Nephron (organoid): ENCODE data around the gene PPP4R1.
A peak's percentile ranks its signal among the peaks of the same experiment; 100 is the strongest.

ENCODE experiments used
- H3K27ac Mint-ChIP-seq, 3 experiments: 2 replicates each; pipeline ENCODE4 v1.8.0; 2020; ENCODE audit warnings: mixed read lengths in 3 of 3, mild to moderate bottlenecking in 2 of 3, moderate library complexity in 1 of 3
- H3K27me3 Mint-ChIP-seq: 2 replicates; pipeline ENCODE4 v1.8.0; 2021; ENCODE audit warnings: low read depth, mild to moderate bottlenecking, moderate library complexity, mixed read lengths
- H3K36me3 Mint-ChIP-seq: 2 replicates; pipeline ENCODE4 v1.8.0; 2020; ENCODE audit warnings: low read depth, mixed read lengths
- H3K4me1 Mint-ChIP-seq: 2 replicates; pipeline ENCODE4 v1.8.0; 2020; ENCODE audit warnings: mixed read lengths
- H3K4me3 Mint-ChIP-seq, 3 experiments: 2 replicates each; pipeline ENCODE4 v1.8.0; 2020; ENCODE audit warnings: mild to moderate bottlenecking in 3 of 3, mixed read lengths in 3 of 3, moderate library complexity in 2 of 3
- H3K9me3 Mint-ChIP-seq: 2 replicates; pipeline ENCODE4 v1.8.0; 2020; ENCODE audit warnings: mixed read lengths
- TF ChIP-seq, protein P1 (sequence below), 3 experiments: fragments of 200-600 bp; sonication (generic); IDR thresholded peaks; one replicate each; pipeline ENCODE4 v1.5.0; 2021; ENCODE audit warnings: antibody characterized with exemption in 3 of 3; ENCODE audit not compliant: unreplicated experiment in 3 of 3

The PPP4R1 gene

DNA sequence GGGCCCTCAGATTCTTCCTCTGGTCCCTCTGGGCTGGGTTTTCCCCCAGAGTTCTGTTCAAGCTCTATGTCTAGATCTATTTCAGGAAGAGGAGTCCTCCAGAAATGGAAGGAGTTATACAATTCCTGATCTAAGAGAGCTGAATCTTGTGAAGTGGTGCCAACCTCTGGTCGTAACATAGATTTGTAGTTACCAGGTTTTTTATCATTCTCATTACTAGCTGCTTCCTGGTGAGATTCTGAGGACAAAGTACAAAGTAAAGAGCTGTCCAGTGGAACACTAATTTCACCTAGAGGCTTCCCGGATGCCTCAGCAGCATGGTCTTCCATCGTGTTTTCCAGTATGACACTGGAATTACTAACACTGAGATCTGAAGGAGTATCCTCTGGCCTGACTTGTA lies 44.1 kb downstream of the PPP4R1 start:
- Mint-ChIP-seq H3K36me3 (peaks cover 54% of the 10 kb centered on the region), H3K4me1 (no peaks in the 10 kb centered on the region), H3K4me3 (no peak overlapping the region), H3K27me3 (no peaks in the 10 kb centered on the region), H3K27ac (peak overlapping the region; percentile 54 to 74 (median 70)), H3K9me3 (no peaks in the 10 kb centered on the region)
- TF ChIP-seq, protein P1, sequence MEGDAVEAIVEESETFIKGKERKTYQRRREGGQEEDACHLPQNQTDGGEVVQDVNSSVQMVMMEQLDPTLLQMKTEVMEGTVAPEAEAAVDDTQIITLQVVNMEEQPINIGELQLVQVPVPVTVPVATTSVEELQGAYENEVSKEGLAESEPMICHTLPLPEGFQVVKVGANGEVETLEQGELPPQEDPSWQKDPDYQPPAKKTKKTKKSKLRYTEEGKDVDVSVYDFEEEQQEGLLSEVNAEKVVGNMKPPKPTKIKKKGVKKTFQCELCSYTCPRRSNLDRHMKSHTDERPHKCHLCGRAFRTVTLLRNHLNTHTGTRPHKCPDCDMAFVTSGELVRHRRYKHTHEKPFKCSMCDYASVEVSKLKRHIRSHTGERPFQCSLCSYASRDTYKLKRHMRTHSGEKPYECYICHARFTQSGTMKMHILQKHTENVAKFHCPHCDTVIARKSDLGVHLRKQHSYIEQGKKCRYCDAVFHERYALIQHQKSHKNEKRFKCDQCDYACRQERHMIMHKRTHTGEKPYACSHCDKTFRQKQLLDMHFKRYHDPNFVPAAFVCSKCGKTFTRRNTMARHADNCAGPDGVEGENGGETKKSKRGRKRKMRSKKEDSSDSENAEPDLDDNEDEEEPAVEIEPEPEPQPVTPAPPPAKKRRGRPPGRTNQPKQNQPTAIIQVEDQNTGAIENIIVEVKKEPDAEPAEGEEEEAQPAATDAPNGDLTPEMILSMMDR (IDR thresholded peaks at IDR 0.05; ENCODE audit: unreplicated experiment in 3 of 3) = no peak

DNA sequence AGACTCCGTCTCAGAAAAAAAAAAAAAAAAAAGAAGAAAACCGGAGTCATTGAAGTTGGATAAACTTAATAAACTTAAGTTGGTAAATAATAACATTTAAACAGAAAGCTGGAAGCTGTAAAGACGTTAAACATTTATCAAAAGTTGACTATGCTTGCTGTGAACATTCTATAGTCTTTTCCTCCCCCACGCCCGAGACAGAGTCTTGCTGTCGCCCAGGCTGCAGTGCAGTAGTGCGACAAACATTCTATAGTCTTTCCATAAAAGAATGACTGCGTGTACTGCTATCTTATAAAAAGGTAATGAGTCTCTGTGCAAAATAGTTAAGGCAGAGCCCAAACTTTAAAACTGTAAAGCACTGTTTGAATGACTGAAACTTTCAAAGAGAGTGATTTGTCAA lies 45.2 kb downstream of the PPP4R1 start:
- no peak overlapping the region for H3K27ac Mint-ChIP-seq
- no peaks in the 10 kb centered on the region for H3K9me3 Mint-ChIP-seq
- TF ChIP-seq, protein P1 (IDR thresholded peaks at IDR 0.05; ENCODE audit: unreplicated experiment in 3 of 3) = no peak
- peaks cover 55% of the 10 kb centered on the region for H3K36me3 Mint-ChIP-seq
- no peak overlapping the region for H3K4me3 Mint-ChIP-seq
- H3K4me1 Mint-ChIP-seq = no peaks in the 10 kb centered on the region
- H3K27me3 Mint-ChIP-seq = no peaks in the 10 kb centered on the region

DNA sequence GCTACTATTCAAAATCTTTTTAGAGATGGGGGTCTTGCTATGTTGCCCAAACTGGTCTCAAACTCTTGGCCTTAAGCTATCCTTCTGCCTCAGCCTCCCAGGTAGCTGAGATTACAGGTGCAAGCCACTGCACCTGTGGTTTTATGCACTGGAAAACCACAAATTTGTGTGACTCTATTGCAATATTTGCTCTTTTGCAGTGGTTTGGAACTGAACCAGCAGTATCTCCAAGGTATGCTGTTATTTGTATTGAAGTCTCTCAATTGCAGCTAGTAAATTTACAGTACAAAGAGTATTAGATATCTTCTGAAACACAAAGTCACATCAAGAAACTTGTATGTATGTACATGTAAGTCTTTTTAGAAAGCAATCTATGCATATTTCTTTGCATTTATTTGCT lies 46.2 kb downstream of the PPP4R1 start:
- no peak overlapping the region for H3K27ac Mint-ChIP-seq
- no peaks in the 10 kb centered on the region for H3K4me1 Mint-ChIP-seq
- TF ChIP-seq, protein P1 (IDR thresholded peaks at IDR 0.05; ENCODE audit: unreplicated experiment in 3 of 3) = no peak
- no peak overlapping the region for H3K4me3 Mint-ChIP-seq
- H3K9me3 Mint-ChIP-seq = no peaks in the 10 kb centered on the region
- no peaks in the 10 kb centered on the region for H3K27me3 Mint-ChIP-seq
- H3K36me3 Mint-ChIP-seq = peaks cover 65% of the 10 kb centered on the region

DNA sequence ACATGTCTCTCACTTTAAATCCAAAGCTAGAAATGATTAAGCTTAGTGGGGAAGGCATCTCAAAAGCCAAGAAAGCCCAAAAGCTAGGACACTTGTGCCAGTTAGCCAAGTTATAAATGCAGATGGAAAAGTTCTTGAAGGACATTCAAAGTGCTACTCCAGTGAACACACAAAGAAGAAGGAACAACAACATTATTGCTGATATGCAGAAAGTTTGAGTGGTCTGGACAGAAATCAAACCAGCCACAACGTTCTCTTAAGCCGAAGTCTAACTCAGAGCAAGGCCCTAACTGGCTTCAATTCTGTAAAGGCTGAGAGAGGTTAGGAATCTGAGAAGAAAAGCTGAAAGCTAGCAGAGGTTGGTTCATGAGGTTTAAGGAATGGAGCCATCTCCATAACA lies 49.0 kb downstream of the PPP4R1 start:
- H3K4me3 Mint-ChIP-seq = no peak overlapping the region
- no peaks in the 10 kb centered on the region for H3K27me3 Mint-ChIP-seq
- no peaks in the 10 kb centered on the region for H3K9me3 Mint-ChIP-seq
- TF ChIP-seq, protein P1 (IDR thresholded peaks at IDR 0.05; ENCODE audit: unreplicated experiment in 3 of 3) = no peak
- H3K4me1 Mint-ChIP-seq = no peaks in the 10 kb centered on the region
- H3K27ac Mint-ChIP-seq = no peak overlapping the region
- peaks cover 71% of the 10 kb centered on the region for H3K36me3 Mint-ChIP-seq

DNA sequence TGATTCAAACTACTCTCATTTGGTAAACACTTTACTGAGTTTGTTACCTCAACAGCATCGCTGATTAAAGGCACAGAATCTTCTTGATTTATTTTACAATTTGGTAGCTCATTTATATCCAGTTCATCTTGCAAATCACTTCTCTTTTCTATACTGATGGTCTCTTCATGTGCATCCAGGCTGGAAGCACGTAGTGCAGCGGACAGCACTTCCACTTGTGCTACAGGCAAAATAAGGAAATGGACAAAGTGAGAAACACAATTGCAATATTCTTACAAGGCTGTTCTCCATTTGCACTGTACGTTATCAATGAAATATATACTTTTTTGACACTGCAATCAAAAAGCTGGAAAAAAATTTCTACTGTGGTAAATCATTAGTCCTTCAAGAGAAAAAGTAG lies 51.0 kb downstream of the PPP4R1 start:
- H3K36me3 Mint-ChIP-seq = peaks cover 76% of the 10 kb centered on the region
- H3K4me1 Mint-ChIP-seq = no peaks in the 10 kb centered on the region
- TF ChIP-seq, protein P1 (IDR thresholded peaks at IDR 0.05; ENCODE audit: unreplicated experiment in 3 of 3) = no peak
- H3K27me3 Mint-ChIP-seq = no peaks in the 10 kb centered on the region
- H3K27ac Mint-ChIP-seq = no peak overlapping the region
- no peaks in the 10 kb centered on the region for H3K9me3 Mint-ChIP-seq
- no peak overlapping the region for H3K4me3 Mint-ChIP-seq

DNA sequence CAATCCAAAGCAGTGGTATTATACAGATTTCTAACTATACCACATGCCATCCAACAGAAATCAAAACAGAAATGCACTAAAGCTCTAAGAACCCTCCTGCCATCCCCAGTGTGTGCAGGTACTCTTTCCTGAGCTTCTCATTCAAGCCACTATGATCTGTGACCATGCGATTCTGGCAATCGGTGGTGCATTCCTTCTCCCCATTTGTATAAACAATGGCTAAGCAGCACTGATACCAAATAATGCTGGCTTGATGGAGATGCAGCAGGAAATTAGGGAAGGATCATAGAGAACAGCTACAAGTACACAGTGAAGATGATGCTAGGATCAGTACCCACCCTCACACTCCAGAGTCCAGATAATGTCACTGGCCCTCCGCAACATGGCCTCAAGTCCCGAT lies 51.8 kb downstream of the PPP4R1 start:
- H3K9me3 Mint-ChIP-seq = no peaks in the 10 kb centered on the region
- H3K27me3 Mint-ChIP-seq = no peaks in the 10 kb centered on the region
- no peak overlapping the region for H3K4me3 Mint-ChIP-seq
- TF ChIP-seq, protein P1 (IDR thresholded peaks at IDR 0.05; ENCODE audit: unreplicated experiment in 3 of 3) = no peak
- no peak overlapping the region for H3K27ac Mint-ChIP-seq
- no peaks in the 10 kb centered on the region for H3K4me1 Mint-ChIP-seq
- H3K36me3 Mint-ChIP-seq = peaks cover 80% of the 10 kb centered on the region
